Renal cortex interstitium (tissue), 11 donors: Measurements from ENCODE around the gene DNAJC30. TPM values are rescaled to one million over a fixed set of nuclear protein-coding genes. Genes with fewer than 3 reads are reported as not detected.

Source experiments
- DNase-seq, 11 donors: peaks; one replicate each; pipeline ENCODE4 v3.0.0-alpha.2; 2013; ENCODE audit warnings: low read depth in 9 of 11, low spot score in 4 of 11; ENCODE audit errors: extremely low read depth in 1 of 11
- polyA plus RNA-seq, 3 donors: library from polyadenylated mRNA; unstranded; fragments of 120-200 nt; gene quantifications; one replicate each; pipeline ENCODE4 v1.2.1, GENCODE V29; 2013; ENCODE audit not compliant: insufficient read length in 3 of 3

DNAJC30 gene
- polyA plus RNA-seq, 3 donors, result 8.9 to 11.2 (median 10.9) TPM

- DNase-seq, result no peak
These were observed 47.6 kb downstream of the DNAJC30 start for GRCh38 chr7:73635428-73636200.

- DNase-seq, result no peak
These were observed 49.4 kb downstream of the DNAJC30 start for GRCh38 chr7:73633844-73634243.

DNA sequence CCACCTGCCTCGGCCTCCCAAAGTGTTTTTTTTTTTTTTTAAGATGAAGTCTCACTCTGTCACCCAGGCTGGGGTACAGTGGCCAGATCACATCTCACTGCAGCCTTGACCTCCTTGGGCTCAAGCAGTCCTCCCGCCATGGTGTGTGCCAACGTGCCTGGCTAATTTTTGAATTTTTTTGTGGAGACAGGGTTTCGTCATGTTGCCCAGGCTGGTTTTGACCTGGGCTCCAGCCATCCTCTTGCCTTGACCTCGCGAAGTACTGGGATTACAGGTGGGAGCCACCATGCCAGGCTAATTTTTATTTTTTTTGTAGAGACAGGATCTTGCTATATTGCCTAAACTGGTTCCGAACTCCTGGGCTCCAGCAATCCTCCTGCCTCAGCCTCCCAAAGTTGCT lies 49.9 kb downstream of the DNAJC30 start:
- no peak for DNase-seq

DNA sequence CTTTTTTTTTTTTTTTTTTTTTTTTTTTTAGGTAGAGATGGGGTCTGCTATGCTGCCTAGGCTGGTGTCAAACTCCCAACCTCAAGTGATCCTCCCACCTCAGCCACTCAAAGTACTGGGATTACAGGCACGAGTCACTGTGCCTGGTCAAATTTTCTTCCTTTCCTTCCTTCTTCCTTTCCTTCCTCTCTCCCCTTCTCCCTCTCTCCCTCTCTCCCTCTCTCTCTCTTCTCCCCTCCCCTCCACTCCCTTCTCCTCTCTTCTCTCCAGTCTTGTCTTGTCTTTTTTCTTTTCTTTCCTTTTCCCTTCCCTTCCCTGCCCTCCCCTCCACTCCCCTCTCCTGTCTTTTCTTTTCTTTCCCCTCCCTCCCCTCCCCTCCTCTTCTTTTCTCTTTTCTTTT lies 51.7 kb downstream of the DNAJC30 start:
- DNase-seq, result no peak

Other genes with a start within 250 kb of the DNAJC30 start
- gene FZD9, start 249.7 kb downstream of the DNAJC30 start, polyA plus RNA-seq, result under 1 TPM; 0.23 to 0.63 (median 0.26) TPM
- gene BAZ1B, start 161.2 kb downstream of the DNAJC30 start, polyA plus RNA-seq, result 10 to 100 TPM; 60.4 to 84.6 (median 82.2) TPM
- 10 to 100 TPM; 36.2 to 40.3 (median 40.3) TPM for gene BCL7B, start 125.8 kb downstream of the DNAJC30 start, polyA plus RNA-seq
- gene TBL2, start 104.9 kb downstream of the DNAJC30 start, polyA plus RNA-seq, result 10 to 100 TPM; 36.5 to 41.1 (median 40.1) TPM
- 1 to 10 TPM; 4.8 to 8.5 (median 5.6) TPM for gene MLXIPL, start 58.9 kb downstream of the DNAJC30 start, polyA plus RNA-seq
- 10 to 100 TPM in 2 of 3 donors, 1 to 10 TPM in 1; 9.6 to 17.7 (median 16.3) TPM for gene VPS37D, start 15.6 kb downstream of the DNAJC30 start, polyA plus RNA-seq
- gene BUD23, start 144 bp upstream of the DNAJC30 start, polyA plus RNA-seq, result 100 to 1,000 TPM in 1 of 3 donors, 10 to 100 TPM in 2; 88.5 to 112 (median 93.8) TPM
- gene STX1A, start 36.2 kb upstream of the DNAJC30 start, polyA plus RNA-seq, result 10 to 100 TPM in 2 of 3 donors, 1 to 10 TPM in 1; 7.4 to 11.0 (median 10.5) TPM
- 10 to 100 TPM; 23.7 to 35.9 (median 26.1) TPM for gene ABHD11, start 55.3 kb upstream of the DNAJC30 start, polyA plus RNA-seq
- 10 to 100 TPM; 23.9 to 73.3 (median 54.1) TPM for gene CLDN3, start 86.8 kb upstream of the DNAJC30 start, polyA plus RNA-seq
- gene CLDN4, start 147.5 kb upstream of the DNAJC30 start, polyA plus RNA-seq, result 10 to 100 TPM; 57.3 to 98.1 (median 83.9) TPM
- 10 to 100 TPM in 2 of 3 donors, 1 to 10 TPM in 1; 3.5 to 15.9 (median 12.9) TPM for gene METTL27, start 159.1 kb upstream of the DNAJC30 start, polyA plus RNA-seq
- under 1 TPM in 1 of 3 donors, not detected in 2; 0.21 TPM for gene TMEM270, start 177.7 kb upstream of the DNAJC30 start, polyA plus RNA-seq